Measurements from ENCODE around the gene BTG4. TPM values are rescaled to one million over a fixed set of nuclear protein-coding genes. Genes with fewer than 3 reads are reported as not detected.

Gene BTG4
- total and polyA plus RNA-seq, 2 experiments from 2014 or later: 0.21 to 0.31 TPM

- ATAC-seq: no peak
Observed at GRCh38 chr11:111452817-111453552, 59.2 kb downstream of the BTG4 start.

More at GRCh38 chr11:111452817-111453552, 59.2 kb downstream of the BTG4 start:
- TF ChIP-seq ZNF114 (CRISPR knock-in tag; IDR thresholded peaks at IDR 0.05) (no peak), ETS1 (IDR thresholded peaks at IDR 0.05) (no peak), REST (IDR thresholded peaks at IDR 0.05; ENCODE audit: unreplicated experiment) (no peak), CTCF (conservative IDR thresholded peaks at IDR 0.05; ENCODE audit: low read depth in 2 of 2) (no peak), ZNF331 (CRISPR knock-in tag; IDR thresholded peaks at IDR 0.05; ENCODE audit: low read depth) (no peak), NANOG (IDR thresholded peaks at IDR 0.05; ENCODE audit: borderline replicate concordance) (no peak), EZH2 (IDR thresholded peaks at IDR 0.05; ENCODE audit: low read depth, unreplicated experiment) (no peak)
- no peaks in the 10 kb centered on the region for H3K27me3 ChIP-seq (ENCODE audit: insufficient read depth)
- H3K4me2 ChIP-seq: no peak overlapping the region
- no peak for DNase-seq (ENCODE audit: low spot score)
- no peaks in the 10 kb centered on the region for H4K20me1 ChIP-seq (replicated peaks; ENCODE audit: insufficient read depth)
- Mint-ChIP-seq H3K9me3 (no peaks in the 10 kb centered on the region), H3K36me3 (ENCODE audit: low read depth) (no peaks in the 10 kb centered on the region), H3K4me1 (peaks cover 21% of the 10 kb centered on the region), H3K4me3 (no peak overlapping the region), H3K27ac (no peak overlapping the region), H3K27me3 (ENCODE audit: insufficient read depth, low read depth, poor library complexity) (peaks cover 10% of the 10 kb centered on the region)
- no peaks in the 10 kb centered on the region for H3K9me2 ChIP-seq (ENCODE audit: insufficient read depth)
- no peak overlapping the region for H2AFZ ChIP-seq
- no peaks in the 10 kb centered on the region for H3K36me3 ChIP-seq (ENCODE audit: insufficient read depth)
- H3F3A ChIP-seq (replicated peaks; ENCODE audit: low read depth): no peaks in the 10 kb centered on the region
- H3K79me2 ChIP-seq (replicated peaks; ENCODE audit: insufficient read depth): no peaks in the 10 kb centered on the region
- peaks cover 8% of the 10 kb centered on the region for H3K4me1 ChIP-seq (ENCODE audit: insufficient read depth)
- H3K4me3 ChIP-seq: no peak overlapping the region
- H3K27ac ChIP-seq (ENCODE audit: low read depth): no peak overlapping the region

Measured in GM23338 (cell line).